GM18858 (cell line): ENCODE measurements around the gene SPPL3.
"Not testable (repeated sequence)": the region's sequence is repeated elsewhere in the genome, so short reads cannot be mapped to it uniquely, and the experiment has no call there.

Experiments used
- ATAC-seq: cut with Tn5 transposase; IDR thresholded peaks from one replicate; pipeline ENCODE4 v1.9.1; 2021; ENCODE audit not compliant: unreplicated experiment

The SPPL3 gene

GRCh38 chr12:120754792-120755191, 149.4 kb downstream of the SPPL3 start:
- ATAC-seq, result no peak

GRCh38 chr12:120751389-120751788, 152.8 kb downstream of the SPPL3 start:
- ATAC-seq, result no peak

GRCh38 chr12:120750806-120751205, 153.4 kb downstream of the SPPL3 start:
- ATAC-seq, result no peak

GRCh38 chr12:120749256-120749655, 154.9 kb downstream of the SPPL3 start:
- ATAC-seq, result no peak

DNA sequence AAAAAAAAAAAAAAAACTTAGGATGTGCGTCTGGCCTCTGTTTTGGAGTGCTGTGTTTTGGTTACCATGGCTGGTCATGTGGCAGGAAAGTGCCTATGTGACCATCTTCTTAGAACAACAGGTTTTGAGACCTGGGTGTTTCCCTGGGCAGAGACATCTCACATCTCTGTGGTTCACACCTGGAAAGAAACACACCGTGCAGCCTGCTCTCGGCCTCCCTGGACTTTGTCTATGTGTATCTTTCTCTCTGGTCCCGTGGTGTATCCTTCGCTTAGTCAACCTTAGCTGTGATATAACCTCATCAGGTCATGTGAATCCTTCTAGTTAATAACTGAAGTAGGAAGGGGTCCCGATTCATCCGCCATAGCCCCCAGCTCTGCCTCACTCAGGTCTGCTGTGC, 155.9 kb downstream of the SPPL3 start:
- no peak for ATAC-seq

GRCh38 chr12:120744922-120745493, 159.2 kb downstream of the SPPL3 start:
- ATAC-seq, result no peak

DNA sequence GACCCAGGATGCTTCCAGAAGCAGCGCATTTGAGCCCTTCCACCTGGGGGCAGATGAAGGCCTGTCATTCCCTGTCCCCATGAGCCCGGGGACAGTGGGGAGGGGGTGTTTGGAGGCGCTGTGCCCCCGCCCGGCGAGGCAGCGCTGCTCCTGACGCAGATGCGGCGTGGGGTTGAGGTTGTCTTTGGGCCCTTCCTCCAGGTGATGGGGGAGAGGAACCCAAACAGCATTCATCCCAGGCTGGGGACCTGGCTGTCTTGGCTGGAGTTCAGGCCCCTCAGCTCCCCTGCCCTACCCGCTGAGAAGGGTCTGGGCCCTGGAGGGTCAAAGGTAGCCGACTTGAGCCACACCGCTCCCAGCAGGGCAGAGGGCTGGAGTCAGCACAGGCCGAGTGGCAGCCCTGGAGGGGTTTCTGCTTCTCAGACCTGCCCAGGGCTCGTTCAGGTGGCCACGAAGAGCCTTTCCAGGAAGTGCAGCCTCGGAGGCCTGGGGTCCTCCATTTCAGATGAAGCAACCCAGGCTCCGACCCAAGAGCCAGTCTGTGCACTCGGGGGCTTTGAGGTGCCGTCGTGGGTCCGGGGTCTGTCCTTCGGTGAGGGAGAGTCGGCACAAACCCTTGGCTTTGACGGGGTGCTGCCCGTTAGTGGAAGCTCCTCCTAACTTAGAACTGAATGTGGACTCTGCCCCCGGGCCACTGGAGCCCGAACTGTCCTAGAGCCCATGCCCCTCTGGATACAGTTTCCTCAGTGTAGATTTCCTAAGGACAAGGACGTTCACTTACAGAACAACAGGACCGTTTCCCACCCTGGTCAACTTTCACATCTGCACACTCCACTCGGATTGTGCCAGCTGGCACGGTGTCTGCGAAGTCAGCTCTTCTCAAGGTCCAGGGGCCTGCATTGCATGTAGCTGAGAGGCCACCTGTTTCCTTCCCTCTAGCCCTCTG, 162.4 kb downstream of the SPPL3 start:
- no peak for ATAC-seq

DNA sequence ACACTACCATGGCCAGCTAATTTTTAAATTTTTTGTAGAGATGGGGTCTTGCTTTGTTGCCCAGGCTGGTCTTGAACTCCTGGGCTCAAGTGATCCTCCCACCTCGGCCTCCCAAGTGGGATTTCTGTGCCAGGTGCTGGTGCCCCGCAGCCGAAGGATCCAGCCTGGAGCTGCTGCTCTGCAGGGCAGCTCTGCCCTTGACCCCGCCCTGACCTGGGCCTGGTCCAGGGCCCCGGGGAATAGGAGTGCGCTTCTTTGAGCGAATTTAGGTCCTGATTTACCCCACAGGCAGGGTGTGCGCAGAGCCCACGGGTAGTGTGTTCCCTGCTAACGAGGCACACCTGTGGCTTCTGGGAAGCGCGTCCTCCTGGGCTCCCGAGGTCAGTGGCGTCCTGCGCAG, 163.3 kb downstream of the SPPL3 start:
- ATAC-seq, result no peak

DNA sequence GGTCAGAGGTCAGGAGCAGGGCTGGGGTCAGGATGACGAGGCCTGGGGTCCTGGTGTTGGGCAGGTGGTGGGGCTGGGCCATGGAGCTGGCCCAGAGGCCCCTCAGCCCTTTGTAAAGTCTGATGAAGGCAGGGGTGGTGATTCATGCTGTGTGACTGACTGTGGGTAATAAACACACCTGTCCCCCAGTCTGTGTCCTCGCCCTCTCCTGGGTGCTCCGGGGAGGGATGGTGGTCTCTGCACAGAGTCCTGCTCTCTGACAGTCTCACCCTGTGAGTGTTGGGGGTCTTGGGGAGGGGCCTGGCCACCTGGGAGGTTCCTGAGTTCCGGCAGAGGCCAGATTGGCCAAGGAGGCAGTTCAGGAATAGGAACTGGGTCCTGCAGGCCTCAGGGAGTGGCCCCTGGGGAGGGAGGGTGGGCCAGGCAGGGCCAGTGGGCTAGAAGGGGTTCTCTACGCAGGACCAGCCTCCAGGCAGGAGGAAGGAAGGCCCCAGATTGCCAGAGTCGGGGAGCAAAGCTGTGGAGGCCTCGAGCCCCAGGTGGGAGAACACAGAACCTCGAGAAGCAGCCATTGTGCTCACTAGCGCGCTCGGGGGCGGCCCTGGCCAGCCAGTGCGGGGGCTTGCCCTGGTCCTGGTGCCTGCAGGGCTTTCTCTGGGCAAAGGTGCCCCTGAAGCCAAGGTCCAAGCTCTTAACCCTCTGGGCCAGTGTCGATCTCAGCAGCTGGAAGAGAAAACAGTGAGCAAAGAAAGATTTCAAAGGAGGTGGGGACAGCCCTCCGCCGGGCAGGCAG, 164.1 kb downstream of the SPPL3 start:
- ATAC-seq, result no peak

- no peak for ATAC-seq
These were observed 165.0 kb downstream of the SPPL3 start for GRCh38 chr12:120739031-120739762.

DNA sequence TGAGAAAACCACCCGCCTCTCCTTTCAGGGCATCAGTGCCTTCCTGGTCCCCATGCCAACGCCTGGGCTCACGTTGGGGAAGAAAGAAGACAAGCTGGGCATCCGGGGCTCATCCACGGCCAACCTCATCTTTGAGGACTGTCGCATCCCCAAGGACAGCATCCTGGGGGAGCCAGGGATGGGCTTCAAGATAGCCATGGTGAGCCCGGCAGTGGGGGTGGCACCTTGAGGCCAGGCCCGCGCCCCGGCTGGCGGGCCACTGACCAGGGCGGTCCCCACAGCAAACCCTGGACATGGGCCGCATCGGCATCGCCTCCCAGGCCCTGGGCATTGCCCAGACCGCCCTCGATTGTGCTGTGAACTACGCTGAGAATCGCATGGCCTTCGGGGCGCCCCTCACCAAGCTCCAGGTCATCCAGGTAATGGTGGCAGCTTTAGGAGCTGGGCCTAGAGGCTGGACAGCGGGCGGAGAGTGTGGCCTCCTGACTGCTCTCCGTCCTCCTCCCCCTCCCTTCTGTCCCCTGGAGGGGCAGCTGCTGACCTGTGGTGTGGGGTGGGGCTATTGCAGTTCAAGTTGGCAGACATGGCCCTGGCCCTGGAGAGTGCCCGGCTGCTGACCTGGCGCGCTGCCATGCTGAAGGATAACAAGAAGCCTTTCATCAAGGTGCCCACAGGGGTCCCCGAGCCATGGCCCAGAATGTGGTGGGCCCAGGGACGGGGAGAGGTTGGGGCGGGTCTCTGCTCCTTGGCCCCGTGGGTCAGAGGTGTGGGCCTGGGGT, 165.7 kb downstream of the SPPL3 start:
- ATAC-seq, result no peak

DNA sequence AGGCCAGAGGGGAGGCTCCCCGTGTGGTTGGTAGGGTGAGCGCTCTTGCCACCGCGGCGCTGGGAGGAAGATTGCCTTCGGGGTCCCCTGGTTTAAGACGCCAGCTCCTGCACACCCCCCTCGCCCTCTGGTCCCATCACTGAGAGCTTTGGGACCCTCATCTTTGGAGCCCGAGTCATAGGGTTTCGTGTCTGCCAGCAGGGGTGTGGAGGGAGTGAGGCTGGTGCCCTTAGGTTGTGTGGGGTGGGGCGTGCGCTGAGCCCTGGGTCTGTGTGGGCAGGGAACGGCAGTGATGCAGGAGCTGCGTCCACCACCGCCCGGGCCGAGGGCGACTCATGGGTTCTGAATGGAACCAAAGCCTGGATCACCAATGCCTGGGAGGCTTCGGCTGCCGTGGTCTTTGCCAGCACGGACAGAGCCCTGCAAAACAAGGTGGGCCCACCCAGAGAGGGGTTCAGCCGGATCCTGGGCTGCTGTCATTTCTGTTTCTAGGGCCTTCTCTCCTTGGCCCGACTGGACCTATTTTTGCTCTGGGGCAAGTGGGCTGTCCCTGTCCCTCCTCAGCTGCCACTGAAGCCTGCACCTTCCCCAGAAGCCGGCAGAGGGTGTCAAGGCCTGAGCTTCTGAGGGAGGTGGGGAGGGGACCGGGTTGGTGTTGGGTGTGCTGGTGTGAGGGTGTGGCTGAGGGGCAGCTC, 166.5 kb downstream of the SPPL3 start:
- ATAC-seq, result no peak

DNA sequence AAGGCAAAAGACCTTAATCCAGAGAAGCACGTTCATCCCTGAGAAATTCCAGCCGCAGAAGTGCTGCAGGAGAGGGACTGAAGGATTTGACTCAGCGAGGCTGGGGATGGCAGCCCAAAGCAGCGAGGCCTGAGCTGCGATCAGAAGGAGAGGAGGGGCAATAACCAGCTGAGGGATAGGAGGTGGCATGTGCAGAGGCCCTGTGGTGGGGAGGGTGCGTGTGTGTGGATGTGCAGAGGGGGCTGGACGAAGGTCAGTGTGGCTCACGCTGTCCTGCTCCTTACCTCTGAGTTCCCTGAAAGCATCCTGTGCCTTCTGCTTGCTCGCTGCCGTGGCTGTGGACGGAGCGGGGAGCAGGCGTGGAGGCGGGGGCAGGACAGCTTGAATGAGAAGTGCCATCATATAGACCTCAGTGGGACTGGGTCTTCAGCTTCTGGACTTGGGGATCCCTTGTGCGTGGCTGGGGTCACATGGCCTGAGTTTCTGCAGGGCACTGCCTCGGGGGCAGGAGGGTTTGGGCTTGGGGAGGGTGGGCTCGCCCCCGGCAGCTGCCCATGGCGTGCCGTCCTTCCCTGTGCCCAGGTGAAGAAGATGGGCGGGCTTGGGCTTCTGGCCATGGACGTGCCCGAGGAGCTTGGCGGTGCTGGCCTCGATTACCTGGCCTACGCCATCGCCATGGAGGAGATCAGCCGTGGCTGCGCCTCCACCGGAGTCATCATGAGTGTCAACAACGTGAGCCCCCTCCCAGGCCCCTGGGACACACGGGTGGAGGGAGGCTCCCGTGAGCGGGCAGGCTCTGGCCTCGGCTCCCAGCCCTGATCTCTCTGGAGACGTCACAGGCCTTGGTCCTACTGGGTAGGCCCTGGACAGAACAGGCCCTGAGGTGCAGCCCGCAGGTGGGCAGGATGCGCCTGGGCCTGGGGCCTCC, 167.5 kb downstream of the SPPL3 start:
- no peak for ATAC-seq

DNA sequence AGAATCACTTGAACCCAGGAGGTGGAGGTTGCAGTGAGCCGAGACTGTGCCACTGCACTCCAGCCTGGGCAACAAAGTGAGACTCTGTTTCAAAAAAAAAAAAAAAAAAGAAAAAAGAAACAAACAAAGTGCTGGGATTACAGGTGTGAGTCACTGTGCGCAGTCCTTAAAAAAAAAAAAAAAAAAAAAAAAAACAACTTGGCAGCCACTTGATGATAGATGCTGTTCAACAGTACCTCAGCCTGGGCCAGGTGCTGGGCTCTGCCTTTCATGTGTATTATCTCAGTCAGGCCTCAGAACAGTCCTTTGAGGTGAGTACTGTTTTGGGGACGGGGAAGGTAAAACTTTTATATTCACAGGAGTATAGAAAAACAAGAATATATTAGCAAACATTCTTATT, 169.0 kb downstream of the SPPL3 start:
- no peak for ATAC-seq

DNA sequence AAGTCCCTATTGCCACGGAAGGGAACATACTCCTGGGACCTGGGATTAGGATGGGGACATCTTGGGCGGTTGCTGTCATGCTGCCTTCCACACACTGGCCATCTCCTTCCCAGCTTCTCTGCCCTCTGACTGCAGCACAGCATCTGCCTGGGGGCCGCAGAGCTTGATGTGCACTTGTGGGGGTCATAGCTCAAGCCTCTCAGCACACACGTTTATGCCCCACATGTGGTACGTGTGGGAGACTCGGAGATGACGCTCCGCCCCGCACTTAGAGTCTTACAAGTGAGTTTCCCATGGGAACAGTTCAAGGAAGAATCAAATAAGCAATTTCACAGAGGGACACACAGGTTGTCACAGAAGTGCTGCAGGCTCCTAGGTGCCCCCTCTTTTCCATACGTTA, 169.9 kb downstream of the SPPL3 start:
- ATAC-seq, result no peak

- ATAC-seq, result no peak
These were observed 170.6 kb downstream of the SPPL3 start for GRCh38 chr12:120733574-120733973.

- not testable (repeated sequence) for ATAC-seq
These were observed 172.0 kb downstream of the SPPL3 start for GRCh38 chr12:120732198-120732597.

GRCh38 chr12:120726961-120727360, 177.2 kb downstream of the SPPL3 start:
- no peak for ATAC-seq

- no peak for ATAC-seq
These were observed 177.7 kb downstream of the SPPL3 start for GRCh38 chr12:120726510-120726793.
